ENCODE data around the gene TPSG1. TPM values are rescaled to one million over a fixed set of nuclear protein-coding genes. Genes with fewer than 3 reads are reported as not detected.

The TPSG1 gene
- total RNA-seq, 2 donors from 2014 or later: not detected

GRCh38 chr16:1213796-1214372 is 11.2 kb downstream of the TPSG1 start:
- H3K9me3 ChIP-seq (ENCODE audit: control insufficient read depth, low read length): no peaks in the 10 kb centered on the region
- no peak overlapping the region for H3K9ac ChIP-seq (ENCODE audit: extremely low read depth, low read length, poor library complexity, severe bottlenecking)
- Mint-ChIP-seq H3K27me3 (ENCODE audit: insufficient read depth) (no peaks in the 10 kb centered on the region), H3K4me3 (no peak overlapping the region), H3K36me3 (ENCODE audit: low read depth) (peaks cover 8% of the 10 kb centered on the region), H3K4me1 (no peaks in the 10 kb centered on the region), H3K27ac (no peak overlapping the region), H3K9me3 (no peaks in the 10 kb centered on the region)
- H3K27me3 ChIP-seq (ENCODE audit: control insufficient read depth, insufficient read depth, low read length, poor library complexity, severe bottlenecking): no peaks in the 10 kb centered on the region
- no peaks in the 10 kb centered on the region for H3K36me3 ChIP-seq (ENCODE audit: control insufficient read depth, insufficient read depth, low read length)
- DNase-seq: no peak
- H3K4me3 ChIP-seq (ENCODE audit: low read length): no peak overlapping the region
- 93 to 94% methylated on average over 13 to 23 of the region's 25 CpGs for WGBS, 2 experiments (ENCODE audit: insufficient coverage in 1 of 2, insufficient read length in 1 of 2)
- no peaks in the 10 kb centered on the region for H3K4me1 ChIP-seq (ENCODE audit: control insufficient read depth, insufficient read depth, low read length)
- TF ChIP-seq, protein P1, sequence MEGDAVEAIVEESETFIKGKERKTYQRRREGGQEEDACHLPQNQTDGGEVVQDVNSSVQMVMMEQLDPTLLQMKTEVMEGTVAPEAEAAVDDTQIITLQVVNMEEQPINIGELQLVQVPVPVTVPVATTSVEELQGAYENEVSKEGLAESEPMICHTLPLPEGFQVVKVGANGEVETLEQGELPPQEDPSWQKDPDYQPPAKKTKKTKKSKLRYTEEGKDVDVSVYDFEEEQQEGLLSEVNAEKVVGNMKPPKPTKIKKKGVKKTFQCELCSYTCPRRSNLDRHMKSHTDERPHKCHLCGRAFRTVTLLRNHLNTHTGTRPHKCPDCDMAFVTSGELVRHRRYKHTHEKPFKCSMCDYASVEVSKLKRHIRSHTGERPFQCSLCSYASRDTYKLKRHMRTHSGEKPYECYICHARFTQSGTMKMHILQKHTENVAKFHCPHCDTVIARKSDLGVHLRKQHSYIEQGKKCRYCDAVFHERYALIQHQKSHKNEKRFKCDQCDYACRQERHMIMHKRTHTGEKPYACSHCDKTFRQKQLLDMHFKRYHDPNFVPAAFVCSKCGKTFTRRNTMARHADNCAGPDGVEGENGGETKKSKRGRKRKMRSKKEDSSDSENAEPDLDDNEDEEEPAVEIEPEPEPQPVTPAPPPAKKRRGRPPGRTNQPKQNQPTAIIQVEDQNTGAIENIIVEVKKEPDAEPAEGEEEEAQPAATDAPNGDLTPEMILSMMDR (conservative IDR thresholded peaks at IDR 0.05): no peak
- H3K27ac ChIP-seq (ENCODE audit: low read depth, low read length): no peak overlapping the region

DNA sequence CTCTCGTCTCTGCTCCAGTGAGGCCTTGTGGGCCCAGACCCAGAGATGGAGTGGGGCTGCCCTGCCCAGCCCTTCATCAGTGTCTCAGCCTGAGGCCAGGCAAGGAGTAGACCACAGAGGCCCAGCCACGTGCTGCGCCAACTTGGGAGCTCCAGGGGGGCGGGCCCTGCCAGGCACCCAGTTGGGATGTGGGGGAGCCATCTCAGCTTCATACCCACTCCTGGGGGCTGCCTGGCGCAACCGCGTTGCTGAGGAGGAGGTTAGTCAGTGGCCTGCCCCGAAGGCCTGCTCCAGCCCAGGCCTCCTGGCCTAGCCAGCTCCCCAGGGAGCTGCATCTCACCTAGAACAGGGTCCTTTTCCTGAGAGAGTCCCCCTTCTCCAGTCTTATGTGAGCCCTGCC is 11.8 kb downstream of the TPSG1 start:
- no peak overlapping the region for H3K4me3 Mint-ChIP-seq
- Histone ChIP-seq H3K9me3 (ENCODE audit: control insufficient read depth, low read length) (no peaks in the 10 kb centered on the region), H3K27me3 (ENCODE audit: control insufficient read depth, insufficient read depth, low read length, poor library complexity, severe bottlenecking) (no peaks in the 10 kb centered on the region), H3K9ac (ENCODE audit: extremely low read depth, low read length, poor library complexity, severe bottlenecking) (no peak overlapping the region), H3K27ac (ENCODE audit: low read depth, low read length) (no peak overlapping the region), H3K4me1 (ENCODE audit: control insufficient read depth, insufficient read depth, low read length) (no peaks in the 10 kb centered on the region), H3K4me3 (ENCODE audit: low read length) (no peak overlapping the region), H3K36me3 (ENCODE audit: control insufficient read depth, insufficient read depth, low read length) (no peaks in the 10 kb centered on the region)
- TF ChIP-seq, protein P1 (conservative IDR thresholded peaks at IDR 0.05): no peak
- H3K27ac Mint-ChIP-seq: no peak overlapping the region
- 93% methylated on average over 7 to 8 of the region's 8 CpGs for WGBS, 2 experiments (ENCODE audit: insufficient coverage in 1 of 2, insufficient read length in 1 of 2)
- no peaks in the 10 kb centered on the region for H3K4me1 Mint-ChIP-seq
- H3K27me3 Mint-ChIP-seq (ENCODE audit: insufficient read depth): no peaks in the 10 kb centered on the region
- H3K9me3 Mint-ChIP-seq: no peaks in the 10 kb centered on the region
- peaks cover 10% of the 10 kb centered on the region for H3K36me3 Mint-ChIP-seq (ENCODE audit: low read depth)
- DNase-seq: no peak

DNA sequence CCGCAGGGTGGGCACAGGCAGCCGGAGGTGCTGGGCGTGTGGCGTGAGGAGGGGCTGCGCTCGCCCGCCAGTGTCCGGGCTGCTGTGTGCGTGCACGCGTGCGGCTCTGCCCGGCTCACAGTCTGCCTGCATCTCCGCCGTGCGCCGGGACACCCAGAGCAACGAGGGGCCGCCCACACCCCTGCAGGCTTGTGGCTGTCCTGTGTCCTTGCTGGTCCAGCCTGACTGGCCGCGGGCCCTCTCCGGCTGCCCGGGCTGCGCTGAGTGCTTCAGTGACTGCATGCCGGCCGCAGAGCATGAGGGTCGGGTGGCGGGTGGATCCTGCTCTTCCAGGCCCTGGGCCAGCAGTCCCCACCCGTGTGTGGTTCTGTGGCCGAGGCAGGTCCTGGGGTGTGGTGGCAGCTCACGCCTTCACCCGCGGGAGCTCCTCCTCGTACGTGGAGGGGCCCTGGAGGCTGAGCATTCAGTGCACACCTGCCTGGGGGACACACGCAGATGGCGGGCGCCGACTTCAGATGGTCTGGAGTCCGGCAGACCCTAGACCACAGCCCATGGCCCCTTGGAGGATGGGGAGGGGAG is 12.4 kb downstream of the TPSG1 start:
- Mint-ChIP-seq H3K27ac (no peak overlapping the region), H3K36me3 (ENCODE audit: low read depth) (peaks cover 10% of the 10 kb centered on the region), H3K27me3 (ENCODE audit: insufficient read depth) (no peaks in the 10 kb centered on the region), H3K9me3 (no peaks in the 10 kb centered on the region), H3K4me1 (no peaks in the 10 kb centered on the region), H3K4me3 (no peak overlapping the region)
- Histone ChIP-seq H3K27me3 (ENCODE audit: control insufficient read depth, insufficient read depth, low read length, poor library complexity, severe bottlenecking) (no peaks in the 10 kb centered on the region), H3K9me3 (ENCODE audit: control insufficient read depth, low read length) (no peaks in the 10 kb centered on the region), H3K4me1 (ENCODE audit: control insufficient read depth, insufficient read depth, low read length) (no peaks in the 10 kb centered on the region), H3K27ac (ENCODE audit: low read depth, low read length) (no peak overlapping the region), H3K9ac (ENCODE audit: extremely low read depth, low read length, poor library complexity, severe bottlenecking) (no peak overlapping the region), H3K4me3 (ENCODE audit: low read length) (no peak overlapping the region), H3K36me3 (ENCODE audit: control insufficient read depth, insufficient read depth, low read length) (no peaks in the 10 kb centered on the region)
- WGBS, 2 experiments (ENCODE audit: insufficient coverage in 1 of 2, insufficient read length in 1 of 2): 95 to 97% methylated on average over 24 to 40 of the region's 40 CpGs
- TF ChIP-seq, protein P1 (conservative IDR thresholded peaks at IDR 0.05): no peak
- DNase-seq: no peak

Data from endodermal cell (in vitro differentiated cells).